HG03460 (cell line): ENCODE data around the gene SLC36A1.
A peak's percentile ranks its signal among the peaks of the same experiment; 100 is the strongest.
"Not testable (repeated sequence)": the region's sequence is repeated elsewhere in the genome, so short reads cannot be mapped to it uniquely, and the experiment has no call there.

ENCODE experiments used
- ATAC-seq: cut with Tn5 transposase; IDR thresholded peaks from one replicate; pipeline ENCODE4 v1.9.1; 2021; ENCODE audit not compliant: unreplicated experiment

SLC36A1 gene

GRCh38 chr5:151483176-151483575 lies 35.8 kb downstream of the SLC36A1 start:
- no peak for ATAC-seq

- no peak for ATAC-seq
These were observed 36.2 kb downstream of the SLC36A1 start for GRCh38 chr5:151483647-151484046.

- ATAC-seq = no peak
These were observed 40.1 kb downstream of the SLC36A1 start for GRCh38 chr5:151487544-151487943.

- ATAC-seq = no peak
These were observed 43.2 kb downstream of the SLC36A1 start for GRCh38 chr5:151490627-151491026.

- ATAC-seq = no peak
These were observed 43.7 kb downstream of the SLC36A1 start for GRCh38 chr5:151491062-151491461.

- ATAC-seq = no peak
These were observed 45.3 kb downstream of the SLC36A1 start for GRCh38 chr5:151492729-151493128.

GRCh38 chr5:151493665-151494064 lies 46.3 kb downstream of the SLC36A1 start:
- no peak for ATAC-seq

GRCh38 chr5:151495320-151495719 lies 47.9 kb downstream of the SLC36A1 start:
- no peak for ATAC-seq

- no peak for ATAC-seq
These were observed 48.7 kb downstream of the SLC36A1 start for GRCh38 chr5:151496041-151496484.

GRCh38 chr5:151497391-151498002 lies 50.1 kb downstream of the SLC36A1 start:
- ATAC-seq = no peak

- ATAC-seq = no peak
These were observed 51.2 kb downstream of the SLC36A1 start for GRCh38 chr5:151498395-151499155.

GRCh38 chr5:151499501-151500035 lies 52.2 kb downstream of the SLC36A1 start:
- ATAC-seq = no peak

GRCh38 chr5:151504006-151504405 lies 56.6 kb downstream of the SLC36A1 start:
- no peak for ATAC-seq

GRCh38 chr5:151508308-151508707 lies 60.9 kb downstream of the SLC36A1 start:
- ATAC-seq = not testable (repeated sequence)

GRCh38 chr5:151509231-151509630 lies 61.8 kb downstream of the SLC36A1 start:
- no peak for ATAC-seq

GRCh38 chr5:151509836-151510235 lies 62.4 kb downstream of the SLC36A1 start:
- no peak for ATAC-seq

GRCh38 chr5:151517122-151517920 lies 69.9 kb downstream of the SLC36A1 start:
- no peak for ATAC-seq

- no peak for ATAC-seq
These were observed 72.9 kb downstream of the SLC36A1 start for GRCh38 chr5:151520294-151520693.

GRCh38 chr5:151522226-151522625 lies 74.8 kb downstream of the SLC36A1 start:
- ATAC-seq = no peak

- ATAC-seq = peak; percentile 81
These were observed 75.9 kb downstream of the SLC36A1 start for GRCh38 chr5:151523335-151523734.

GRCh38 chr5:151528153-151528552 lies 80.8 kb downstream of the SLC36A1 start:
- ATAC-seq = no peak
